Tibial nerve (tissue), 3 donors: ENCODE measurements around the gene RUNX1.

Experiments used
- CTCF ChIP-seq, 5 experiments: fragments of 200-600 bp in 3 of 5; fragments of 450-650 bp in 2 of 5; sonication (generic) in 3 of 5; IDR thresholded peaks; one replicate each; pipeline ENCODE4 v1.5.1; 2016 to 2019; ENCODE audit warnings: antibody characterized with exemption in 5 of 5, mild to moderate bottlenecking in 3 of 5, moderate library complexity in 2 of 5
- POLR2A ChIP-seq, 2 donors: fragments of 450-650 bp; IDR thresholded peaks; one replicate each; pipeline ENCODE4 v1.6.1; 2017; ENCODE audit warnings: antibody characterized with exemption in 2 of 2, mild to moderate bottlenecking in 2 of 2, moderate library complexity in 2 of 2

- no peak for TF ChIP-seq CTCF (IDR thresholded peaks at IDR 0.05)
- no peak for TF ChIP-seq POLR2A (IDR thresholded peaks at IDR 0.05)
Measured at GRCh38 chr21:34825101-34825500, 224.0 kb downstream of the RUNX1 start.
